ENCODE results near the gene MOB1B. TPM values are rescaled to one million over a fixed set of nuclear protein-coding genes. Genes with fewer than 3 reads are reported as not detected.
"Not testable (repeated sequence)": the region's sequence is repeated elsewhere in the genome, so short reads cannot be mapped to it uniquely, and the experiment has no call there.

Gene MOB1B
- total RNA-seq, 1 donor from 2014 or later, result 13.0 TPM

GRCh38 chr4:70895405-70895804 lies 6.8 kb upstream of the MOB1B start:
- TF ChIP-seq POLR2AphosphoS5 (IDR thresholded peaks at IDR 0.05; ENCODE audit: insufficient read depth in 1 of 2, low read depth in 1 of 2) (no peak), POLR2A (IDR thresholded peaks at IDR 0.05) (no peak)
- TF ChIP-seq, protein P1, sequence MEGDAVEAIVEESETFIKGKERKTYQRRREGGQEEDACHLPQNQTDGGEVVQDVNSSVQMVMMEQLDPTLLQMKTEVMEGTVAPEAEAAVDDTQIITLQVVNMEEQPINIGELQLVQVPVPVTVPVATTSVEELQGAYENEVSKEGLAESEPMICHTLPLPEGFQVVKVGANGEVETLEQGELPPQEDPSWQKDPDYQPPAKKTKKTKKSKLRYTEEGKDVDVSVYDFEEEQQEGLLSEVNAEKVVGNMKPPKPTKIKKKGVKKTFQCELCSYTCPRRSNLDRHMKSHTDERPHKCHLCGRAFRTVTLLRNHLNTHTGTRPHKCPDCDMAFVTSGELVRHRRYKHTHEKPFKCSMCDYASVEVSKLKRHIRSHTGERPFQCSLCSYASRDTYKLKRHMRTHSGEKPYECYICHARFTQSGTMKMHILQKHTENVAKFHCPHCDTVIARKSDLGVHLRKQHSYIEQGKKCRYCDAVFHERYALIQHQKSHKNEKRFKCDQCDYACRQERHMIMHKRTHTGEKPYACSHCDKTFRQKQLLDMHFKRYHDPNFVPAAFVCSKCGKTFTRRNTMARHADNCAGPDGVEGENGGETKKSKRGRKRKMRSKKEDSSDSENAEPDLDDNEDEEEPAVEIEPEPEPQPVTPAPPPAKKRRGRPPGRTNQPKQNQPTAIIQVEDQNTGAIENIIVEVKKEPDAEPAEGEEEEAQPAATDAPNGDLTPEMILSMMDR (IDR thresholded peaks at IDR 0.05), result no peak
- H3K27ac ChIP-seq, result no peak overlapping the region
- DNase-seq (ENCODE audit: extremely low spot score in 2 of 2), result no peak
- no peaks in the 10 kb centered on the region for H3K4me1 ChIP-seq
- H3K4me3 ChIP-seq, result no peak overlapping the region
- H3K36me3 ChIP-seq, result no peaks in the 10 kb centered on the region
- no peaks in the 10 kb centered on the region for H3K27me3 ChIP-seq
- intact Hi-C loops (cut with DNase I), result no loop called here
- H3K9me3 ChIP-seq, result no peaks in the 10 kb centered on the region

- no peak for TF ChIP-seq POLR2AphosphoS5 (IDR thresholded peaks at IDR 0.05; ENCODE audit: insufficient read depth in 1 of 2, low read depth in 1 of 2)
- TF ChIP-seq, protein P1 (IDR thresholded peaks at IDR 0.05), result no peak
- no peak for TF ChIP-seq POLR2A (IDR thresholded peaks at IDR 0.05)
- no peak overlapping the region for H3K27ac ChIP-seq
- no peaks in the 10 kb centered on the region for H3K27me3 ChIP-seq
- H3K4me3 ChIP-seq, result no peak overlapping the region
- DNase-seq (ENCODE audit: extremely low spot score in 2 of 2), result no peak
- H3K9me3 ChIP-seq, result no peaks in the 10 kb centered on the region
- intact Hi-C loops (cut with DNase I), result no loop called here
- no peaks in the 10 kb centered on the region for H3K4me1 ChIP-seq
- no peaks in the 10 kb centered on the region for H3K36me3 ChIP-seq
These were observed 6.2 kb upstream of the MOB1B start for GRCh38 chr4:70895811-70896491.

GRCh38 chr4:70898581-70898980 lies 3.6 kb upstream of the MOB1B start:
- H3K27ac ChIP-seq; H3K9me3 ChIP-seq; intact Hi-C loops (cut with DNase I): not testable (repeated sequence)

DNA sequence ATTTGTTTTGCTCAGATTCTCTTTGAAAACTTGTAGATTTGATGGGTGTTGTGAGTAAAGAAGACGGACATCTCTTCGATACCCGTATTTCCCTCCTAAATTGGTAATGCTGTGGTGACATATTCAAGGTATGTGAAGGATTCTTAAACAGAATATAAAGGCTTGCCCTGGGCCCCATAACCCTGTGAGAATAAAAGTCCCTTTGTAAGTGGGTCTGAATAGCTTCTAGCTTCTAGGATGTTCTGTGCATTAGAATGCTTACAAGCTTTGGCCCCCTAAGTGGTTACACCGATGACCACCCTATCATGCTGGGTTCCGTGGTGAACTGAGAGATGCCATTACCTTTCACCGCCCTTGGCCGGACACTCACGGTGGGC lies 574 bp upstream of the MOB1B start:
- H3K9me3 ChIP-seq, result no peaks in the 10 kb centered on the region

More at GRCh38 chr4:70898581-70898980, 3.6 kb upstream of the MOB1B start:
- H3K36me3 ChIP-seq; DNase-seq (ENCODE audit: extremely low spot score in 2 of 2); H3K27me3 ChIP-seq; H3K4me3 ChIP-seq: not testable (repeated sequence)
- peaks cover 10% of the 10 kb centered on the region for H3K4me1 ChIP-seq

DNA sequence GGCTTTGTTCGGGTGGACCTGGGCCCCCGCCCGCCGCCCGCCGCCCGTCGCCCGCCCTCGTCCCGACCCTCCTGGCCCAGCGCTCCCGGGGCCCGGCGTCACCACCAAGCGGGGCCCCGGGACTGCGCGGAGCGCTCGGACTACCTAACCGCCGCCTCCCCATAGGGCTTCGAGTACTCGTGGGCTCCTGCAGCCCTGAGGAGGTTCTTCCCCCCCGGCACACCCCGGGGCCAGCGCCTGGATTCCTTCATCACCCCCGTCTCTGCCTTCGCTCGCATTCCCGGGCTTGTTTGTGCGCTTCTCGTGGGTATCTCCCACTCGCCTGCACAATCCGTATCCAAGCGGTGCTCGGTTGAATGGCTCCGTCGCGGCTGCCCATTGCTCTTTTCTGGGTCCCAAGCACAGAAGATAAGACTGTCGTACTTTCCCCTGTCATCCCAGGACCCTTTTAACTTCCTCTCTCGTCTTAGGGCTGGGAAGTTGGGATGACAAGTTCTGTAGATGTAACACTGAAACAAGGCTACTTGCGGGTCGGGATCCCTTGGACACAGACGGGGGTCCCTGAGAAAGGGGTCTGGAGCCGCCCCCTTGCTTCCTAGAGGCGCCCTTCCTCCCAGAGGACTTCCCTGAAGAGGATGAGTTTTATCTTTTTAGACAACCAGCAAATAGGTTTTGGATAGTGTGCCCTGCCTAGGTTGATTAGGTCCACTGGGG lies 565 bp downstream of the MOB1B start:
- Histone ChIP-seq H3K36me3 (no peaks in the 10 kb centered on the region), H3K4me1 (peaks cover 17% of the 10 kb centered on the region), H3K9me3 (no peaks in the 10 kb centered on the region), H3K27ac (peak overlapping the region; percentile 84), H3K4me3 (peak overlapping the region; percentile 79 to 87), H3K27me3 (no peaks in the 10 kb centered on the region)
- no peak for DNase-seq (ENCODE audit: extremely low spot score in 2 of 2)
- TF ChIP-seq POLR2A (IDR thresholded peaks at IDR 0.05) (no peak), POLR2AphosphoS5 (IDR thresholded peaks at IDR 0.05; ENCODE audit: insufficient read depth in 1 of 2, low read depth in 1 of 2) (no peak)
- TF ChIP-seq, protein P1 (IDR thresholded peaks at IDR 0.05), result no peak
- intact Hi-C loops (cut with DNase I), result loop anchor here (10.0 kb wide), 2 partner anchors 68 to 102 kb away; partner anchors contain the start of gene GRSF1

More for the DNA sequence above, 574 bp upstream of the MOB1B start:
- no peaks in the 10 kb centered on the region for H3K27me3 ChIP-seq
- no peak for DNase-seq (ENCODE audit: extremely low spot score in 2 of 2)
- peak overlapping the region; percentile 84 for H3K27ac ChIP-seq
- peaks cover 17% of the 10 kb centered on the region for H3K4me1 ChIP-seq
- intact Hi-C loops (cut with DNase I), result loop anchor here (10.0 kb wide), 2 partner anchors 67 to 103 kb away; partner anchors contain the start of gene GRSF1
- peak overlapping the region; percentile 79 to 87 for H3K4me3 ChIP-seq
- H3K36me3 ChIP-seq, result no peaks in the 10 kb centered on the region
- no peak for TF ChIP-seq POLR2AphosphoS5 (IDR thresholded peaks at IDR 0.05; ENCODE audit: insufficient read depth in 1 of 2, low read depth in 1 of 2)
- no peak for TF ChIP-seq POLR2A (IDR thresholded peaks at IDR 0.05)
- TF ChIP-seq, protein P1 (IDR thresholded peaks at IDR 0.05), result no peak

Measured in vagina (tissue), 2 donors.